ENCODE results near the gene LRP1.

The LRP1 gene

DNA sequence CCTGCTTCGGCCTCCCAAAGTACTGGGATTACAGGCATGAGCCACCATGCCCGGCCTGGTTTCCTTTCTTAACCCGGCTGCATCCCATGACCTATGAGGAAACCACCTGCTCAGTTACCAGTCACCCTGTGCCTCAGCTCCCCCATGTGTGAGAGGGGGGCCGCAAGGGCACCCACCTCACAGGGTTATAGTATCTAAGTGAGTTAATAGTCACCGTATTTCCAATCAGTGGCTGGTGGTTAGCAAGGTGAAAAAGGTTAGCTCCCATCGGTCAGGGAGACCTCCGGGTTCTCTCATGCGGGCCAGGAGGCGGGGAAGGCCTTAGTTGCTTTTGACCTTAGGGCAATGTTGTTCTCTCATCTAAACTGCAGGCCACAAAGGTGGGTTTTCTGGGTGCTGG lies 6.7 kb downstream of the LRP1 start:
- no peak for DNase-seq

DNA sequence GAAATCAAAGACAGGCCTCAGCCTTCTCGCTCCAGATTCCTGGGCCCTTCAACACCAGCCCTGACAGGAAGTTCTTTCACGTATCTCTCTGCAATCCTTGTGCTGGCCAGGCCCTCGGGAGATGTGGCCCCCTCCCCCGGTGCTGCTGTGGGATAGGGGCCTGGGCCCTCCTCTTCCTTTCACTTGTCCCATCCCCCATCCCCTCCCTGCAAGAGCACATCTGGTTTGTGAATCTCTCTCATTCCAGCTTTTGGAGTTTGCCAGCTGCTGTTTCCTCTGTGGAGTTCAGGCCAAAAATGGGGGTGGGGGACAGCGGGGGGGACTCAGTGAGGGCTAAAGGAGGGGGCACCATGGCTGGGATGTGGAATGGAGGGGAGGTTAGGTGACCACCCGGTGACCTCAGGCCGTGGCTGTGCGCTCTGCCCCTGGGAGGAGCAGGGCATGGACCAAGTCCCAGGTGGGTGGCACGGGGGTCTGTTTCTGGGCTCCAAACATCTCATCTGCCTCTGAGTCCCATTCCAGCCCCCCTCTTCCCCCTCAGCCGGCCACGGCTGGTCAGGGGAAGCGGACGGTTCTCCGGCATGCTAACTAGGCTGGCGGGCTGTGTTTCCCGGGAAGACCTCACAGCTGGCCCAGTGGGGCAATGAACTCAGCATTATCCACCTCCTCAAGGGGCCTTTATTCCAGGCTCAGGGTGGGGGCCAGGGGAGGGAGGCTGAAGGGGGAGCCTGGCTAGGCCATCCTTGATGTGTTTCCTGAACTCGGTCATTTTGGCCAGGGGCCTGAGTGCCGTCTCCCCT lies 7.4 kb downstream of the LRP1 start:
- ATAC-seq (no peak), DNase-seq (no peak)

More for the DNA sequence above, 6.7 kb downstream of the LRP1 start:
- ATAC-seq, result no peak

DNA sequence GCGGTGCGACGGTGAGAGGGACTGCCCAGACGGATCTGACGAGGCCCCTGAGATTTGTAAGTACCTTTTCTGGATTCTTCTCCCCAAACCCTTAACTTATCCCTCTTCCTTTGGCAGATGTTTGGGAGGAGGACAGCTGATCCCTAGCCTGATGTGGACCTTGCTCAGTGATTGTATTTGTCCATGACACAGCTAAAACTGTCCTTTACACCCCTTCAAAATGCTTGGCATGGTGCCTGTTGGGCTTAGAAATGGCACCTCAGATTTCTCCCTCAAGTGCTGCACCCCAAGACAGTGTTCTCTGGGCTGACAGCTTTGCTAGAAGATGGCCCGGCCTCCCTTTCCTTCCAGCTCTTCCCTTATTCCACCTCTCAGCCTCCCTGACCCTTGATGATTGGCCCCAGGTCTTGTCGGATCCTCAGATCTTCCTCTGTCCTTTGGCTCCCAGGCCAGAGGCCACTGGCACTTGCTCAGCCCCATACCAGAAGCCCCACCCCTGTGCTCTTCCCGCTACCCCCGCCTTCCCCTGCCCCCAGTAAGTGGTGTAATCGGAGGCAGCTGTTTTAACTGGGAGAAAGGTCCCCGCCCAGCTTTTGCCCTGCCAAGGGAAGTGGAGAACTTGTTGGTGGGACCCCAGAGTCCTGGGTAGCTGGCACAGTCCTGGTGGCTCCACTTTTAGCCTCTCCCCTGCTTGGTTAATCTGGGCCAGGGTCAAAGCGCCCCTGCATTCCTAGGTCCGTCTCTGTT lies 10.4 kb downstream of the LRP1 start:
- DNase-seq, result no peak

DNA sequence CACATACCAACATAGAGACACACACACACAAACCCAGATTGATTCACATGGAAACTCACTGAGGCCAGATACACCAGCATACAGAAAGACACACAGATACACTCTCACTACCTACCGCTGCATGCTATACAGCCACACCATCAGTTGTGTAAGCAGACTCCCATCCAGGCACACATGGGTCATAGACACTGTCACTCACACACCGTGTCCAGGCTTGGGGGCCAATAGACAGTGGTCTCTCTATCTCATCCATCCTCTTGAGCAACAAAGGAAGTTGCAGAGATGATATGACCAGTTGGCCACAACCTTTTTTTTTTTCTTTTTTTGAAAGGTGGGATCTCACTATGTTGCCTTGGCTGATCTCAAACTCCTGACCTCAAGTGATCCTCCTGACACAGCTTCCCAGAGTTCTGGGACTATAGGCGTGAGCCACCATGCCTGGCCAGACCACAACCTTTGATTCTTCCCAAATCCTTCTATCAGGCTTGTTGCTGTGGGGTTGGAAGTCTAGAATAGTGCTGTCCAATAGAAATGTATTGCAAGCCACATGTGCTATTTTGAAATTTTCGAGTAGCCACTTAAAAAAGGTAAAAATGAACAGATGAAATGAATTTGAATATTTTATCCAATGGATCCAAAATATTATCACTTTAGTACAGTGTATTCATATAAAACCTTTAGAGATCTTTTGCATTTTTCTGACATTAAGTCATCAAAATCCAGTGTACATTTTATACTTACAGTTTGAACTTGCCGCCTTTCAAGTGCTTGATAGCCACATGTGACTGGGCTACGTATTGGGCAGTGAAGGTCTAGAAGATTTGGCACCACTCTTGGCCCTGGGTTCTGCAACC lies 11.7 kb downstream of the LRP1 start:
- DNase-seq (no peak), ATAC-seq (no peak)

More for the DNA sequence above, 10.4 kb downstream of the LRP1 start:
- no peak for ATAC-seq

DNA sequence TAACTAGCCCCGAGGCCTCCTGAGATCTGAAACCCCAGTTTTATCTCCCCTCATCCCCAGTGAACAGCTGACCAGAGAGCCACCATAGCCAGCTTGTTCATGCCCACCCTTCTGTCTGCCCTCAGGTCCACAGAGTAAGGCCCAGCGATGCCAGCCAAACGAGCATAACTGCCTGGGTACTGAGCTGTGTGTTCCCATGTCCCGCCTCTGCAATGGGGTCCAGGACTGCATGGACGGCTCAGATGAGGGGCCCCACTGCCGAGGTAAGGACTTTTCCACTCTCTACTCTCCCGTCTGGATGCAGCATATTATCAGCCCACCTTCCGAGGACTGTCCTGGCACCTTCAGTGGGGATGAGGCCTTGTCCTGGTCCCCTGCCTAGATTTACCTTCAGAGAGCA lies 13.0 kb downstream of the LRP1 start:
- ATAC-seq (no peak), DNase-seq (no peak)

DNA sequence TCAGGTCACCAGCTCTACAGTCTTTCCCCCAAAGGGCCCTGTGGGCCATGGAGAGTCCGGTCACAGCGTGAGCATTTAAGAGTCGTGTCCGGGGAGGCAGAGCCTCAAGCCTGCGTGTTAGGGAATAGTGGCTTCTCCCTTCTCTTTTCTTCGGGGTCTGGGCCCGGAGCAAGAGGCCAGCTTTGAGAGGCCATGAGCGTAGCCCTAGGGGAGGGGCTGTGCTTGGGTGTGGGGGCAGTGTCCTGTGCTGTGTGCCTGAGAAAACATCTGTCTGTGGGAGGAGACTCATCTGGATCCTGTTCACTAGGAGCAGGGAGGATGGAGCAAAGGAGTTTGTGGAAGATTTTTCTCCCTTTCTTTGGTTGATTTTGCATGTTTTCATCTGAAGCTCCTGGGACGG lies 13.8 kb downstream of the LRP1 start:
- DNase-seq (no peak), ATAC-seq (no peak)

DNA sequence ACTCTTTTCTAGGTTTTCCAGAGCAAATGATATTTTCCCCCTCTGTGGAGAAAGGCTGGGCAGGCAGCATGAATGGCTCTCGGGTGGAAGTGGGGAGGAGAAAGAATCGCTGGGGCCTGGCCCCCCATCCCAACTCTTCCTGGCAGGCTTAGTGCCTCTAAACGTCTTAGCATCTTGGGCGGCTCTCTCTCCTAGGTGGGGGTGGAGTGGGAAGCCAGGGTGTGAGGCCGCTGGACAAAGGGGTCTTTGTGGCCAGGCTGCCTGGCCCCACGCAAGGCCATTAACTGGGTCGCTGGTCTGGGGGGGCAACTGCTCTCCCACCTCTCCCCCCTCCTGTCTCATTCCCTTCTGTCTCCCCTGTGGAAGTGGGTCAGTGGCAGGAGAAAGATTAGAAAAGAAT lies 14.4 kb downstream of the LRP1 start:
- DNase-seq, result no peak
- ATAC-seq, result no peak

DNA sequence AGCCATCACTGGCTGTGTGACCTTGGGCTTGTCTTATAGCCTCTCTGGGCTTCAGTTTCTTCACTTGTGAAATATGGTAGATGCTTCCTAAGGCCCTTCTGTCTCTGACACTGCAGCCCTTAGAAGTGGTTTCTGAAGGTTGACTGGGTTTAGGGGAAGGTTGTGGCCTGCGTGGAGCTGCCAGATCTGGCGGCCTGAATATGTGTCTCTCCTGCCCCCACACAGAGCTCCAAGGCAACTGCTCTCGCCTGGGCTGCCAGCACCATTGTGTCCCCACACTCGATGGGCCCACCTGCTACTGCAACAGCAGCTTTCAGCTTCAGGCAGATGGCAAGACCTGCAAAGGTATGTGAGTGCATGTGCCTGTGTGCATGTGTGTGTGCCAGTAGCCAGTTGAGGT lies 15.2 kb downstream of the LRP1 start:
- DNase-seq (no peak), ATAC-seq (no peak)

DNA sequence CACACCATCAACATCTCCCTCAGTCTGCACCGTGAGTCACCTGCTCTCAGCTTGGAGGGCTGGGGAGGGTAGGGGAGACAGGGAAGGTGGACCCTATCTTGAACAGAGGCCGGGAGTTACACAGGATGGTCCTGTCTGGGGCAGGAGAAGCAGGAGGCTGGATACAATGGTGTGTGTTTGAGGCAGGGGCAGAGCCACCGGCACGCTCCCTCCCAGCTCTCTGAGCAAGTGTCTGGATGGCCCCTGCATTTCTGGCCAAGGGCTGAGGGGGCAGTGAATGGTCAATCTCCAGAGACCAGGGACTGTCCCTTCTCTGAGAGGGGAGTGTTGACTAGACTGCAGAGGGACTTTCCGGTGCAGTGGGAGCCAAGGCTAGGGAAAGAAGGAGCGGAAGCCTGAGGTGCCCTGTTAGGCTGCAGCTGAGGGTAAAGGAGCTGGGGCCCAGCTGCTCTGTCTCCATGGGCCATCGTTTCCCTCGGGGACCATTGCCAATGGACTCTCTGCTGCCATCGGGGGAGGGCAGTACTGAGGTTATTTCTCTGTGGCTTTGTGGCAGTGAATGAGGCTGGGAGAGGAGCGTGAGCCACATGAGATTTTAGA lies 17.3 kb downstream of the LRP1 start:
- ATAC-seq, result no peak

DNA sequence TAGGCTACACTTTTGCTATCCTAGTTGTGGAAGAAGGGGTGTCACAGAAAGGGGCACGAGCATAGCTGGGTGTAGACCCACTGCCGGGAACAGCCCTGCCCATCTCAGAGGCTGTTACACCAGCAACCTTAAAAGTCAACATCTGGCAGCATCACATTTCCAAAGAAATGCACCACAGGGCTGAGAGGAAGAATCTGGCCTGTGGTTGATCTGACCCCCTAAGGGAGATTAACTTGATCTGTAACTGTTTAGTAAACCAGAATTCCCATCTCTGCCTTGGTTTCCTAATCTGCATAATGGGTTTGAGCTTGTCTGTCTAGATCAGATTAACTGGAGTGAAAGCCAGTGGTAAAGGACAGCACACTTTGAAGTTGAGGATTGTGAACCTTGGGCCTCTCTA lies 17.8 kb downstream of the LRP1 start:
- ATAC-seq, result no peak
- no peak for DNase-seq

More for the DNA sequence above, 17.3 kb downstream of the LRP1 start:
- no peak for DNase-seq

DNA sequence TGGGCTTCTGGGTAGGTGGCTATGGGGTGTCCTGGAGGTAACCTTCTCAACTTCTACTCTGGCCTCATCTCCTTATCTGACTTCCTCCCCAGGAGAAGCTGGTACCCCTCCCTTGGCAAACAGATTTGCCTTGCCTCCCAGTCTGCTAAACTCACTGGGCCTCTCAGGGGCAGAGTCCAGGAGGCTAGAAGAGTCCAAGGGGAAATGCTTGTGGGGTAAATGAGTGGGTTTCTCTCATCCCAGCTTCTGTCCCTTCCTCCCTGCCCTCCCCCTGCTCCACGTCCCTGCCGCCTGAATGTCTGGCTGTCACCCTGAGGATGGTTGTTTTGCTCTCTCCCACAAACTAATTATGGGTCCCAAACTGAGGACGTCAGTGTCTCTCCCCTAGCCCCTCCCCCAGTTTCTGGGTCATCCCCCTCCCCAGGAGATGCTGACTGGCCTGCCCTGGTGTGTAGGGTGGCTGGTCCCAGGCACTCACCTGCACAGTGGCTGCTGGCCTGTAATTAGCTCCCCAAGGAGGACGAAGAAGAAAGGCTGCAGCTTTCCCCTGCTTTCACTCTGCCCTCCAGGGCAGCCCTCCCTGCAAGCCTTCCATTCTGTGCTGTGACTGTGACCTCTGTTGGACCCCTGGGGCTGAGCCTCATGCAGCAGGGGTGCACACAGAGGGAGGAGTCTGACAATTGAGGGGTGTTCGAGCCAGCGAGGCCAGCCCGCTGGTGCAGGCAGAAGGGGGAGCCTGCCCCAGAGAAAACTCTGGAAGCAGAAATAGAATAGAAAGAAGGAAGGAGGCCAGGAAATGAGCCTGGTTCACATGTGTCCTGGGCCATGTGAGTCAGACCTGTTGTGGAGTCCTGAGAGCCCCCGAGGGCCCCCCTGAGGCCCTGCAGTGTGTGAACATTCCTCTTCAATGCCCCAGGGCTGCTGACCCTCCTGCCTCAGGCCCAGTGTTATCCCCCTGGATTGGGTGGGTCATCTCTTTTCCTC lies 19.0 kb downstream of the LRP1 start, which contains the start of gene LRP1-AS:
Gene LRP1-AS (minus strand): TSS at position 659 of the 984 bp plus-strand sequence.
- DNase-seq, result no peak
- no peak for ATAC-seq

DNA sequence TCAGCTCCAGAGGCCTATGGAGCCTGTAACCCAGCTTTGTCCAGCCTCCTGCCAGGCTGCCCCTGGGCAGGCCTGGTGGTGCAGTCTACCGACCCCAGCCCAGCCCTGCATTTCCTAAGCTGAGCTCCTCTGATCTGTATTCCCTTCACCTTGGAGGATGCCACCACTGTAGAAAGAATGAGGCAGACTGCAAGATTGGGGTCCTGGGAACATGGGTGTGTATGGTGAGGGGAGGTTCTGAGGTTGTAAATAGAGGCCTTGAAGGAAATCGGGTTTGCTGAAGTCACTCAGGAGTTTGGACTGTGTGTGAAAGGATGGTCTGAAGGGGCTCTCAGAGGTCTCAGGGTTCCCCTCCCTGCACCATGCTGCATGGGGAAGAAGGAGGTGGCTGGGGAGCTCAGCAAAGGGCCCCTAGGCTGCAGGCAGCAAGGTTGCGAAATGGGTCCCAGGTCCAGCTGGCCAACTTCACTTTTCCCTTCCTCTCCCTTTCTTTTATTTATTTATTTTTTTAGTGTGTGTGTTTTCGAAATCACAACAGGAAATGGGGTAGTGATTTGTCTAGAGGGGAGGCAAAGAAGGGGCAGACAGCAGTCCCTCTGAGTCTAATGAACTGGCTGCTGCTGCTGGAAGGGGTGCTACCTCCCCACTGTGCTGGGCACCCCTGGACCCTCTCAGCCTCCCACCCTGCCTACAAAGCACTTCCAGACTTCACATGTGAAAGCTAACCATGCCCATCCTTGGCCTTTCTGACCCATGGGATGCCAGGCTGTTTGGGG lies 20.4 kb downstream of the LRP1 start:
- DNase-seq, result no peak
- no peak for ATAC-seq

DNA sequence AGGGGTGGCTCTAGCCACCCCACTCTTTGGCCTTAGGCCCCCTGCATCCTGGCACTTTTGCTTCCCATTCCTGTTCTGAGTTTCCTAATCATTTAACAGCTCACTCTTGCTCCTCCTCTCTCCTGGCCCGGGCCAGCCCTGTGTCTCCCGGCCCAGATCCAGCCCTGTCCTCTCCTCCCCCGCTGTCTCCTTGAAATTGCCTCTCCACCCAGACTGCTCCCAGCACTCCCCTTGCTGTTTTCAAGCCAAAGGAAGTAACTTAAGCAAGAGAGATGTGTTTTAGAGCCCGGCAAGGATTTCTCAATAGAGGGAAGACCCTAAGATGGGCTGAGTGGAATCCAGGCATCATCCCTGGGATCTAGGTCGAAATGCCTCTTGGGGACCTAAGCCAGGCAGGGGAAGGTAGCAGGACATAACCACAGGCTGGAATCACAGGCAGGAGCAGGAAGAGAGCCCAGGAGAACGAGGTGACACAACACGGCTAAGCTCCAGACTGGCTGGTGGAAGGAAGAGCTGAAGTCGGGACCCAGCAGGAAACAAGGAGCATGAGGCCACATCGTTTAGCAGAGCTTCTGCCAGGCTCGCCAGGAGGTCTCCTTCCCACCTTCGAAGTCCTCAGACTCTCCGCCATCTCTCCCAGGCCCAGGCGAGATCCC lies 21.1 kb downstream of the LRP1 start:
- DNase-seq (no peak), ATAC-seq (no peak)

DNA sequence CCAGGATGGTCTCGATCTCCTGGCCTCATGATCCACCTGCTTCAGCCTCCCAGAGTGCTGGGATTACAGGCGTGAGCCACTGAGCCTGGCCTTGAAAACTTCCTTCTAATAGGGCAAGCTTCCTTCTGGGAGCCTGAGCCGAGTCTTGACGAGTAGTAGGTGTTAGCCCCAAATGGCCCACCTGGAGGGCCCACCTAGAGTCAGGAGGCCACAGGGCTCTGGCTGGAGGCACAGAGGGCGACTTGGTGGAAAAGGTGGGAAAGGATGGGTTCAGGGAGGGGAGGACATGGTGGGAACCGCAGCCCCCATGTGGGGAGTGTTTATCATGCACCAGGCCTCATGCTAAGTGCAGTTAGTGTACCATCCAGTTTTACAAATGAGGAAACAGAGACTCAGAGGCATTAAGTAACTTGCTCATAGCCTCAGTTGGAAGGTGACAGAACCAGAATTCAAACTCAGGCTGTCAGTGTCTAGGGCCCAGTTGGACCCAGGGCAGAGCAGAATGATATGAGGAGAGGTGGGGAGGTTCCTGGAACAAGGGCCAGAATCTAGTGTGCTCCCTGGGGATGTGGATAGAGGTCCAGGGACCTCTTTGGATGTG lies 22.2 kb downstream of the LRP1 start:
- DNase-seq (no peak), ATAC-seq (no peak)

DNA sequence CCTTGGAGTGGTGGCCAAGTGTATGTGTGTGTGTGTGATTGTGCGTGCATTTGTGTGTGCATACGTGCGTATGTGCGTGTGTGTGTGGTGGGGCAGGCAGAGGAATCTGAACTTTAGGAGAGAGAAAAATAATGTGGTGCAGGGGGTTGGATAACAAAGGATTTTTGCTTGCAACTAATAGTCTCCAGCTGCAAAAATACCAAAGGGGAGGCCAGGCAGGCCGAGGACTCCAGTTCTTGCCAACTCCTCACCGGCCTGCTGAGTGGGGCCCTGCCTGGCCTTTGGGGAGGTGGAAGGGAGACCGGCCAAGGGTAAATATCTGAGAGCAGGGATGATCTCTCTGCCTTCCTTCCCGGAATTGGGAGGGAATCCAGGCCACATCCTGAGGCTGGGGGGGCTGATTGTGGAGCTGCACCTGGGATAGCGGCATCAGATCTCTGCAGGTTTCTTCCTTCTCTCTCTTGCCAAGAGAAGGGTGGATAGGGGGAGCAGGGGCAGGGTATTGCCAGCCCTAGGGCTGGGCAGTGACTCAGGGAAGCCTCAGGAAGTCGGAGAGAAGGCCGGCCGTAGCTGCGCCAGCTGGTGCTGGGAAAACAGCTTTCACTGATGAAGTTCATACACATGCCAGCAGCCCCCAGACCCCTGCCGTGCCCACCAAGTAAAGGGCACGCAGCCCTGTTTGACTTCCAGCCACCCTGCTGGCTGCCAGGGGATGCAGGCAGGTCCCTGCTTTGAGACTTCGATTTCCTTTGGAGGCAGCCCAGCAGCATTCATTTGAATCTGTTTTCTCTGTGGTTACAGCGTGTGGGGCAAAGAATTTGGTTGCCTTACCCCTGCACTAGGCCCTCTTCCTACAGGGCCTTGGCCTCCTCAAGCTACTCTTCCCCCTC lies 23.7 kb downstream of the LRP1 start:
- DNase-seq, result no peak
- ATAC-seq, result no peak

DNA sequence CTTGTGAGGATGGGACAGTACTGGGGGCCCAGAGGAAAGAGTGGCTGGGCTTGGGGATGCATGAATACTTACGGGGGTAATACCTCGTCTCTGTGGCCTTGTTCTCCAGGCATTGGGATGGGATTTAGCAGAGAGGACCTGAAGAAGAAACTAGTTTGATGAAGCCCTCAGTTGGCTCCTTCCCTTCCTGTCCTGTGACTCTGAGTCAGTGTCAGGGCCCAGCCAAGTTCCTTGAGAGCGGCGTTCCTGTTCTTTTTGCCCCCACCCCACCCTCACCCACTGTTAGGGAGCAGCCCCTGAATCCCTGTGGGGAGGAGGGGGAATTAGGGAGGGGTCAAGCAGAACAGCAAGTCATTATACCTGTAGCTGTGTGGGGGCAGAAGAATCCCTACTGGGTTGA lies 24.4 kb downstream of the LRP1 start:
- ATAC-seq (no peak), DNase-seq (no peak)

DNA sequence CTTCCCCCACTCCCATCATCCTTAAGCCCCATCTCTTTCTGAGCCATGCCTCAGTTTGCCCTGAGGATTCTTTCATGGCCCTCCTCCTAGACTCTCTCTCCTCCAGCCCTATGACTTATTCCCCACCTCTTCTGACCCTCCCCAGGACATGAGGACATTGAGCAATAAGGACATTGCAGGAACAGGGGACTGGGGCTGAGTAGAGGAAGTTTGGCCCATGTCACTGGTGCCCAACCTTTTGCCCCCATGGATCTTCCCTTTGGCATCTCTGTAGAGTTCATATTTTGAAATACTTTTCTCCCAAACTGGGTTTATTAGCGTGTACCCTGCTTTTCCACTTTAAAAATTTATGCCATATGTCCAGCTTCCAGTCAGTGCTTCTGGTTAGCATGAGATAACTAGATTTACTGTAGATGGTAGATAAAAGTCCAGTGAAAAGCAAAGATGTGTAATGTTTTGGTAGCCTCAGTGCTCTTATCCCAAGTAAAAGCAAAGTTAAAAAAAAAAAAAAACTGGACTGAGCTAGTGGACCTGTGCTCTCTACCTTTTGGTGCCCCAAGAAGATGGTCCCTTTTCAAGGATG lies 25.2 kb downstream of the LRP1 start:
- no peak for DNase-seq
- no peak for ATAC-seq

DNA sequence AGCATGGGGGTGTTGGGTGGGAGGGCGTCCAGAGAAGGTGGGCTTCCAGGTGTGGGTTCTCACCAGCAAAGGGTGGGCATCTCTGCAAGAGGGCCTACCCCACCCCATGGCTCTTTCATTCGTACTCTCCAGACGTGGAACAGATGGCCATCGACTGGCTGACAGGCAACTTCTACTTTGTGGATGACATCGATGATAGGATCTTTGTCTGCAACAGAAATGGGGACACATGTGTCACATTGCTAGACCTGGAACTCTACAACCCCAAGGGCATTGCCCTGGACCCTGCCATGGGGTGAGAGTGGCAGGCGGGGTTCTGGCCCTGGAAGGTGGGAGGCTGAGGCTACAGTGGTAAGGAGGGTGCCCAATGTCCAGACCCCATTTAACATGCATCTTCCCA lies 25.8 kb downstream of the LRP1 start:
- ATAC-seq (no peak), DNase-seq (no peak)

Data from stimulated activated naive CD8-positive, alpha-beta T cell treated with anti-CD3 and anti-CD28 coated beads, Interleukin-15, Interleukin-2, amounts not matched to agents 100 U/mL and 50 U/mL, for 24 hours (primary cell).